OCI-LY7 (cell line): Measurements from ENCODE around the gene SGO1.

Experiments used
- EZH2phosphoT487 ChIP-seq: fragments of 200-600 bp; sonication (generic); IDR thresholded peaks from 2 replicates; pipeline ENCODE4 v1.6.1; 2018; ENCODE audit warnings: low read depth, borderline replicate concordance, mild to moderate bottlenecking, mixed run types, antibody characterized with exemption, low read length, moderate library complexity, mixed read lengths
- TF ChIP-seq, protein P1 (sequence below): fragments of 200-600 bp; sonication (generic); conservative IDR thresholded peaks from 2 replicates; pipeline ENCODE4 v1.5.1; 2014; ENCODE audit warnings: mild to moderate bottlenecking, antibody characterized with exemption, low read length, moderate library complexity, mixed read lengths

DNA sequence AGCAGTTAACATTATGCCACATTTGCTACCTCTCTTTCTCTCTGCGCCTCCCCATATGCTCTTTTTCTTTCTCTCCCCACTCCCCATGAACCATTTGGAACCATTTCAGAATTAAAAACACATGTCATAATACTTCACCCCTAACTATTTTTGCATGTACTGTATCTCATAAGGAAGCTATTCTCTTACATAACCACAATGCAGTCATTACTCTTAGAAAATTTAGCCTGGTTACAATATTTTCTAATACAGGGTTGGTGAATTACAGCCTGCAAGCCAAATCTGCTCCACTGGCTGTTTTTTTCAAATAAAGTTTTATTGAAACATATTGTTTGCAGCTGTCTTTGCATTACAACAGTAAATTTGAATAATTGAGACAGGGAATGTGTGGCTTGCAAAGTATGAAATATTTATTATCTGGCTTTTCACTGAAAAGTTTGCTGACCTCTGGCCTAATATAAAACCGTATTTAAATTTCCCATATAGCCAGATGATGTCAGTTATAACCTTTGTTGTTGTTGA, 62.8 kb downstream of the SGO1 start:
- TF ChIP-seq, protein P1, sequence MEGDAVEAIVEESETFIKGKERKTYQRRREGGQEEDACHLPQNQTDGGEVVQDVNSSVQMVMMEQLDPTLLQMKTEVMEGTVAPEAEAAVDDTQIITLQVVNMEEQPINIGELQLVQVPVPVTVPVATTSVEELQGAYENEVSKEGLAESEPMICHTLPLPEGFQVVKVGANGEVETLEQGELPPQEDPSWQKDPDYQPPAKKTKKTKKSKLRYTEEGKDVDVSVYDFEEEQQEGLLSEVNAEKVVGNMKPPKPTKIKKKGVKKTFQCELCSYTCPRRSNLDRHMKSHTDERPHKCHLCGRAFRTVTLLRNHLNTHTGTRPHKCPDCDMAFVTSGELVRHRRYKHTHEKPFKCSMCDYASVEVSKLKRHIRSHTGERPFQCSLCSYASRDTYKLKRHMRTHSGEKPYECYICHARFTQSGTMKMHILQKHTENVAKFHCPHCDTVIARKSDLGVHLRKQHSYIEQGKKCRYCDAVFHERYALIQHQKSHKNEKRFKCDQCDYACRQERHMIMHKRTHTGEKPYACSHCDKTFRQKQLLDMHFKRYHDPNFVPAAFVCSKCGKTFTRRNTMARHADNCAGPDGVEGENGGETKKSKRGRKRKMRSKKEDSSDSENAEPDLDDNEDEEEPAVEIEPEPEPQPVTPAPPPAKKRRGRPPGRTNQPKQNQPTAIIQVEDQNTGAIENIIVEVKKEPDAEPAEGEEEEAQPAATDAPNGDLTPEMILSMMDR: no peak
- TF ChIP-seq EZH2phosphoT487: no peak
